LNCAP (cell line): ENCODE data around the gene SLC2A4.

Source experiments
- TF ChIP-seq, protein P1 (sequence below): fragments of 450-650 bp; IDR thresholded peaks from 2 replicates; pipeline ENCODE4 v1.5.1; 2017; ENCODE audit warnings: mild to moderate bottlenecking

Gene SLC2A4

DNA sequence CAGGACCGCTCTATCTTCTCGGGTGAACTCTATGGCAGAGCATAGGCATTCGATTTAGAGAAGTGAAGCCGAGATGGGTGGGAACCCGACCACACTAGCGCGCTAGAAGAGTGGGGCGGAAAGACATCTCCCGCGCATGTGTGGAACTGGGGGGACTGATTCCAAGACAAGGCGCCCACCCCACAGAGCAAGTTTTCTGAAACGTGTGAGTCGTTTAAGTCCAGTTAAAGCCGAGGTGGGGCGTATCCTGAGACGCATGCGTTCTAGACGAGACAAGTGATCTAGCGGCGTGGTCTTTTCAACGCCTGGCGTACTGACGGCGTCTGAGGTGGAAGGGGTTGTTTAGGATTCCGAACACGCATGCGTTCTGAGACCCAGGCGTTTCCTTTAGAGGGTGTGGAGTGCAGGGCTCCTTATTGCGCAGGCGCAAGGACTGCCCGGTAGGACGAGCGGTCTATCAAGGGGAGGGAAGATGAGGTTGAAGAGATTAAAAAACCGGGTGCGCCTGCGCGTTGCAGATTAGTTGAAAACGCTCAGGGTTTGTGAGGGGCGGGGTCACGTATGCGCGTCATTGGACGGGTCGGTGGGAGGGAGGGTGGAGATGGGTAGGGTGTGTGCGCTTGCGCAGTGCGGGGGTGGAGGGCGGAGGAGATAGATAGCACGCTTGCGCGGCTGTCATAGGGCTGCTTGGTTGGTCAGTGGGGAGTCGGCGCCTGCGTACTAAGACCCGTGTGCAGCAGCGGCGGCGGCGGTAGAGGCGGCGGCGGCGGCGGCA lies 25.6 kb downstream of the SLC2A4 start, which contains the start of gene EIF5A:
Gene EIF5A, plus strand, starts transcription at position 718 of the 775 bp plus-strand sequence. CDS start 2,008 bp downstream, outside the sequence.
- TF ChIP-seq, protein P1, sequence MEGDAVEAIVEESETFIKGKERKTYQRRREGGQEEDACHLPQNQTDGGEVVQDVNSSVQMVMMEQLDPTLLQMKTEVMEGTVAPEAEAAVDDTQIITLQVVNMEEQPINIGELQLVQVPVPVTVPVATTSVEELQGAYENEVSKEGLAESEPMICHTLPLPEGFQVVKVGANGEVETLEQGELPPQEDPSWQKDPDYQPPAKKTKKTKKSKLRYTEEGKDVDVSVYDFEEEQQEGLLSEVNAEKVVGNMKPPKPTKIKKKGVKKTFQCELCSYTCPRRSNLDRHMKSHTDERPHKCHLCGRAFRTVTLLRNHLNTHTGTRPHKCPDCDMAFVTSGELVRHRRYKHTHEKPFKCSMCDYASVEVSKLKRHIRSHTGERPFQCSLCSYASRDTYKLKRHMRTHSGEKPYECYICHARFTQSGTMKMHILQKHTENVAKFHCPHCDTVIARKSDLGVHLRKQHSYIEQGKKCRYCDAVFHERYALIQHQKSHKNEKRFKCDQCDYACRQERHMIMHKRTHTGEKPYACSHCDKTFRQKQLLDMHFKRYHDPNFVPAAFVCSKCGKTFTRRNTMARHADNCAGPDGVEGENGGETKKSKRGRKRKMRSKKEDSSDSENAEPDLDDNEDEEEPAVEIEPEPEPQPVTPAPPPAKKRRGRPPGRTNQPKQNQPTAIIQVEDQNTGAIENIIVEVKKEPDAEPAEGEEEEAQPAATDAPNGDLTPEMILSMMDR = no peak

DNA sequence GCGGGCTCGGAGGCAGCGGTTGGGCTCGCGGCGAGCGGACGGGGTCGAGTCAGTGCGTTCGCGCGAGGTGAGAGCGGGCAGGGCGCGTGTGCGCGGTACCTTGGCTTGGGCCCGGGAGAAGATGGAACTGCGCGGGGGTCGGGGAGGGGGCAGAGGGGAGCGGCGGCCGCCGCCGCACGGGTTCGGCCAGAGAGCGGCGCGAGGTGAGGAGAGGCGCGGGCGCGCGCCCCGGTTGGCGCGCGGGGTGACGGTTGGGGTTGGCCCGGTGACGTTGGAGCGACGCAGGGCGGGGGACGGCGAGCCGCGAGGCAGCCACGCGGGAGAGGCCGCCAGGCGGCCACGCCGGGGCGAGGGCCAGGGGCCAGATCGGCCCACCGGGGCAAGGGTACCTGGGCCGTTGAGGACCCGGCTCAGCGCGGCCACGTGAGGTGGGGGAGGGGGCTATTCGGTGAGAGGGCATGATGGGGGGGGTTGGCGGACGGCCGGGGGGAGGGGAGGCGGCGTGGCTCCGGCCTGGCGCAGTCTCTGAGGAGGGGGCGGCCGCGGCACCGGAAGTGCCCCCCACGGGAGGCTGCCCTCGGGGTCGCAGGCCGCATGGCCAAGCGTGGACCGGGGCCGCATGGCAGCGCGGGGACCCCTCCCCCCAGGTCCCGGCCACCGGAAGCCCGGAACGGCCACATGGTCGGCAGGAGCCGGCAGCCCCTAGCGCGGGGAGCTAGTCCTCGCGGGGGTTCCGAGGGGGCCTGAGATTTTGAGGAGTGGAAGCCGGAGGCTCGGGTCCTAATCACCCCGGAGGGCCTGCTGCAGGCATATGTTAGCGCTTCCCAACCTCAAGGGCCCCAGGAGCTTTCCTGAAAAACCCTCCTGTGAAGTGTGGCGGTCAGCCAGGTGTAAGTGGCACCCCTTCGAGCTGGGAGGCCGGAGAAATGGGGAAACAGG lies 26.4 kb downstream of the SLC2A4 start:
- TF ChIP-seq, protein P1 = no peak

DNA sequence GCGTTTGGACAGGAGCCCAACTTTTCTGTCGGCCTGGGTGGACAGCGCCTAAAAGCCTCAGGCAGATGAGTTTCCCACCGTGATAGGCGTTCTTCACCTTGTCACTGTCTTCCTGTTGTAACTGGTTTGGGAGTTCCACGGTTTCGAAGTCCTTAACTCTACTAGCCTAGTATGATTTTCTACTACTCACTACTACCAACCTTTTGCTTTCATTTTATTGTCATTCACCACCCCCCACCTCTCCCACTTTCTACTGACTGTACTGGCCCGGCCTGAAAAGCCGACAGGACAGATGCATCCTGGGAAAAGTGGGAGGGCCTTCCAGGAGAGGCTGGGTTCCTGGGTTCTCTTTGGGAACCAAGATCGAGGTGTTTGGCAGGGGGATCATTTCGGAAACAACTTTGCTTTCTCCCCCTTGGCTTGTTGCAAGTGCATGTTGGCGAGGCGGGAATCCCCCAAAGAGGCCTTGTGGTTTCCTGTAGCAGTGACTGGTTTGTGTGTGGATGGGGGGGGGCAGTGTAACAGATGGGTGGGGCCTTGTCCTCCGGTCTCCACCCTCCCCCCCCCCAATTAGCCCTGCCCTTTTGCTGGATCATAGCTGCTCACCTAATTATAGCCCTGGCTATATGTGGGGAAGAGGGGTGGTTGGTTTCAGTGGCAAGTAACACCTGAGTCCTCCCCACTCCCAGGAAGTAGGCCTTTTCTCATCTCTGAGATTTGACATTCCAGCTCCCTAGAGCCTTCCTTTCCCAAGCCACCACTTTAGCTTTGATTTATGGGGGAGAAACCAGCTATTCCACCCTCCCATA lies 27.3 kb downstream of the SLC2A4 start:
- TF ChIP-seq, protein P1 = no peak

DNA sequence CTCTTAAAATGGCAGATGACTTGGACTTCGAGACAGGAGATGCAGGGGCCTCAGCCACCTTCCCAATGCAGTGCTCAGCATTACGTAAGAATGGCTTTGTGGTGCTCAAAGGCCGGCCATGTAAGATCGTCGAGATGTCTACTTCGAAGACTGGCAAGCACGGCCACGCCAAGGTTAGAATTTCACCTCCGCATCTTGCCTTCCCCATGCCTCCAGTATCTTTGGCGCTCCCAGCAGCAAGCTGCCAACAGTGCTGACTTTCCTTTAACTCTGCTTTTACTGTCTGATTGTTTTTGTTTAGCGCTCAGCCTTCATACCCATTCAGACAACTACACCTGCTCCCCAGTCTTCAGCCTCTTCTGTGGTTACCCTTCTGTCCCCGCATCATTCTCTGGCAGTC lies 28.1 kb downstream of the SLC2A4 start:
- TF ChIP-seq, protein P1 = no peak

DNA sequence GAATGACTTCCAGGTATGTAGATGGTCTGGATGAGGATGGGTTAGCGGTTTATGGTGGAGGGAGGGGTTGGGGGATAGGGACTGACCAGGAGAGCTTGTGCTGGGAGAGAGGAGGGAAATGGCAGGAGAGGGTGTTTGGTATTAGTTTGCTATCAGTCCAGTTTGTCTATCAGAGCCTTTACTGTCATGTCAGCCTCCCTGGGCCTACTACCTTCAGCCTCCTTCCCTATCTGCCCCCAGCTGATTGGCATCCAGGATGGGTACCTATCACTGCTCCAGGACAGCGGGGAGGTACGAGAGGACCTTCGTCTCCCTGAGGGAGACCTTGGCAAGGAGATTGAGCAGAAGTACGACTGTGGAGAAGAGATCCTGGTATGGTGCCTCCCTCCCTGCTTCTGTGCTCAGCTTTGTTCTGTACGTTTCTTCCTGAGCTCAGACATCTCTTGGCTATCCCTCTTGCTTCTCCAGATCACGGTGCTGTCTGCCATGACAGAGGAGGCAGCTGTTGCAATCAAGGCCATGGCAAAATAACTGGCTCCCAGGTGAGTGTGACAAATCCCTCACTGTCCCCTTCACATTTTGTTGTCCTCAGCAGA lies 29.7 kb downstream of the SLC2A4 start:
- TF ChIP-seq, protein P1 = no peak

DNA sequence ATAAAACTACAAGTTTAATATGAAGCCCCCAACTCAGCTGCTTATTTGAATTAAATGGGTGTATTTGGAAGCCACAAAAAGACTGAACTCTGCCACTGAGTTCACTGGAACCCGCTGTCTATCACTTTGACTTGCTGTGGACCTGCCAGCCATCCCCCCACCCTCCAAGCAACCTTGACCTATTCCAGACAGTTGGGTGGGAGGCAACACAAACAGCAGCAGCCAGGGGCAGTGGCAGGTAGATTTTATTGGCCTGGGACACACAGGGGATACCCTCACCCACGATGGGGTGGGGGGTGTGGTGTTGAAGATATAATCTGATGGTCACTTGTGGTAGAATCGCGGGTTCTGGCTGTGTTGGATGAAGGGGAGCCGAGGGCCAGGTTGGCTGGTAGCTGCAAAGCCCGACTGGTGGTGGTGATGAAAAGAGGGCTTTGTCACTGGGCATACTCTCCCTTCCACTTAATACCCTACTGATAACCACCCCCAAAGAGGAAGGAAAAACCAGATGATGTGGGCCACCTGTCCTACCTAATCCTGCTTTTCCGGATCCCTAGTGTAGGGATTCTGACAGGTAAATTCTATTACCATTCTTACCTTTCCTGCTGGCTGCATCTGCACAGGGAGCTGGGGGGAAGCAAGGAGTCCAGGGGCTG lies 31.0 kb downstream of the SLC2A4 start:
- TF ChIP-seq, protein P1 = no peak
